ENCODE results near the gene SNTG2. TPM values are rescaled to one million over a fixed set of nuclear protein-coding genes. Genes with fewer than 3 reads are reported as not detected.
"Not testable (repeated sequence)": the region's sequence is repeated elsewhere in the genome, so short reads cannot be mapped to it uniquely, and the experiment has no call there.

The SNTG2 gene
- total and polyA plus RNA-seq, 9 donors: 0.17 to 5.7 (median 1.3) TPM; not detected in 1

DNA sequence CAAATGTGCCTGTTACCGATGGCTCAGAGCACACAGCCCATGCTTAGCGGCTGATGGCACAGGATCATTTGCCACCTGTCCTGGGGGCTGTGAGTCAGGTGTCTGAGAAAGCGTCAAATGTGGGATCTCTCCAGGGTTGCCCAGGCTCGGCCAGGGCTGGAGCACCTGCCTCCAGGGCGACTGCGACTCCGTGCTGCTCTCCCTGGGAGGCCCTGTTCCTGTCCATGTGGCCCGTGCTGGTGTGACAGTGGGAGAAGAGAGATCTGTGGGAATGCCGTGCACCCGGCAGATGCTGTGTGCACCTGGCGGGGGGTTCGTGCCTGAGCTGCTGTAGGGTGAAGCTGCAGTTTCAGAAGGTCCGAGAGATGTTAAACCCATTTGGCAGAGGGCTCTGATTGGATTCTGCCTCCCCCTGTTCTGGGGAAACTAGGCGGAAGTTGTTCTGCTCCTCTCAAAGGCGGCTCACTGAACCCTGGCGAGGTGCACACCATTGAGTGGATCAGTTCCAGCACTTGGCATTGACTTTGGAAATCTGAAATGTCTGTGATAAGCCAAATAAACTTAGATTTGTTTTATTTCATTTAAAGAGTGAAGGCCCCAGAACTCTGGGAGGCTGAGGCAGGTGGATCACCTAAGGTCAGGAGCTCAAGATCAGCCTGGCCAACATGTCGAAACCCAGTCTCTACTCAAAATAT, 428.0 kb downstream of the SNTG2 start:
- no peaks in the 10 kb centered on the region for H3K36me3 ChIP-seq
- TF ChIP-seq, protein P1, sequence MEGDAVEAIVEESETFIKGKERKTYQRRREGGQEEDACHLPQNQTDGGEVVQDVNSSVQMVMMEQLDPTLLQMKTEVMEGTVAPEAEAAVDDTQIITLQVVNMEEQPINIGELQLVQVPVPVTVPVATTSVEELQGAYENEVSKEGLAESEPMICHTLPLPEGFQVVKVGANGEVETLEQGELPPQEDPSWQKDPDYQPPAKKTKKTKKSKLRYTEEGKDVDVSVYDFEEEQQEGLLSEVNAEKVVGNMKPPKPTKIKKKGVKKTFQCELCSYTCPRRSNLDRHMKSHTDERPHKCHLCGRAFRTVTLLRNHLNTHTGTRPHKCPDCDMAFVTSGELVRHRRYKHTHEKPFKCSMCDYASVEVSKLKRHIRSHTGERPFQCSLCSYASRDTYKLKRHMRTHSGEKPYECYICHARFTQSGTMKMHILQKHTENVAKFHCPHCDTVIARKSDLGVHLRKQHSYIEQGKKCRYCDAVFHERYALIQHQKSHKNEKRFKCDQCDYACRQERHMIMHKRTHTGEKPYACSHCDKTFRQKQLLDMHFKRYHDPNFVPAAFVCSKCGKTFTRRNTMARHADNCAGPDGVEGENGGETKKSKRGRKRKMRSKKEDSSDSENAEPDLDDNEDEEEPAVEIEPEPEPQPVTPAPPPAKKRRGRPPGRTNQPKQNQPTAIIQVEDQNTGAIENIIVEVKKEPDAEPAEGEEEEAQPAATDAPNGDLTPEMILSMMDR (IDR thresholded peaks at IDR 0.05): no peak
- no peak overlapping the region for H3K27ac ChIP-seq
- intact Hi-C loops (cut with DNase I): no loop called here
- no peaks in the 10 kb centered on the region for H3K27me3 ChIP-seq
- H3K4me1 ChIP-seq (ENCODE audit: insufficient read depth): no peaks in the 10 kb centered on the region
- 86 to 90% (median 89%) methylated on average over 17 of the region's 17 CpGs for WGBS, 3 donors
- DNase-seq: no peak
- H3K4me3 ChIP-seq: no peak overlapping the region
- H3K9me3 ChIP-seq: no peaks in the 10 kb centered on the region

DNA sequence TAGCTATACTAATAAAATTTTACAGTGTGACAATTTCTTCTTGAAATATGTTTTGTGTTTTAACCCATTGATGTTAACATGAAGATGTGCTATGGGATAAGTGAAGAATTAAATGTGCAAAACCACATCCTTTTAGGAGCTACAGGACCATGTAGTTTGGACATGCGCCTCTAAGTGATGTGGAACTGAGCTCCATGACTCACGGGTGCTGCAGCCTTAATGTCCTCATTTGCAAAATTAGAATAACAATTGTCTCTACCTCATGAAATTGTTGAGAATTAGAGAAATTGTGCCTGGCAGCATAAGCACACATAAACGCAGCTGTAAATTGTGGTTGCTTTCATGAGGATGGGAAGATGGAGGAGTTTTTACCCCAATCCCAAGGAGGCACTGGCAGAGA, 431.0 kb downstream of the SNTG2 start:
- H3K27ac ChIP-seq: no peak overlapping the region
- 80 to 84% (median 83%) methylated on average over 3 of the region's 3 CpGs for WGBS, 3 donors
- H3K36me3 ChIP-seq: no peaks in the 10 kb centered on the region
- intact Hi-C loops (cut with DNase I): no loop called here
- no peak for DNase-seq
- no peaks in the 10 kb centered on the region for H3K27me3 ChIP-seq
- no peaks in the 10 kb centered on the region for H3K9me3 ChIP-seq
- no peak for TF ChIP-seq EP300 (IDR thresholded peaks at IDR 0.05)
- TF ChIP-seq POLR2A (IDR thresholded peaks at IDR 0.05): no peak
- TF ChIP-seq, protein P1 (IDR thresholded peaks at IDR 0.05): no peak
- H3K4me1 ChIP-seq (ENCODE audit: insufficient read depth): no peaks in the 10 kb centered on the region
- no peak overlapping the region for H3K4me3 ChIP-seq

DNA sequence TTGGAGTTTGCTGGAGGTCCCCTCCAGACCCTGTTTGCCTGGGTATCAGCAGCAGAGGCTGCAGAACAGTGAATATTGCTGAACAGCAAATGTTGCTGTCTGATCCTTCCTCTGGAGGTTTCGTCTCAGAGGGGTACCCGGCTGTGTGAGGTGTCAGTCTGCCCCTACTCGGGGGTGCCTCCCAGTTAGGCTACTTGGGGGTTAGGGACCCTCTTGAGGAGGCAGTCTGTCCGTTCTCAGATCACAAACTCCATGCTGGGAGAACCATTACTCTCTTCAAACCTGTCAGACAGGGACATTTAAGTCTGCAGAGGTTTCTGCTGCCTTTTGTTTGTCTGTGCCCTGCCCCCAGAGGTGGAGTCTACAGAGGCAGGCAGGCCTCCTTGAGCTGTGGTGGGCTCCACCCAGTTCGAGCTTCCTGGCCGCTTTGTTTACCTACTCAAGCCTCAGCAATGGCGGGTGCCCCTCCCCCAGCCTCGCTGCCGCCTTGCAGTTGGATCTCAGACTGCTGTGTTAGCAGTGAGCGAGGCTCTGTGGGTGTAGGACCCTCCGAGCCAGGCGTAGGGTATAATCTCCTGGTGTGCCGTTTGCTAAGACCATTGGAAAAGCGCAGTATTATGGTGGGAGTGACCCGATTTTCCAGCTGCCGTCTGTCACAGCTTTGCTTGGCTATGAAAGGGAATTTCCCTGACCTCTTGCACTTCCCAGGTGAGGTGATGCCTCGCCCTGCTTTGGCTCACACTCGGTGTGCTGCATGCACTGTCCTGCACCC, 437.5 kb downstream of the SNTG2 start:
- H3K36me3 ChIP-seq; DNase-seq; H3K4me3 ChIP-seq; intact Hi-C loops (cut with DNase I); H3K27me3 ChIP-seq; H3K9me3 ChIP-seq; H3K4me1 ChIP-seq (ENCODE audit: insufficient read depth); H3K27ac ChIP-seq: not testable (repeated sequence)
- 76 to 78% (median 77%) methylated on average over 15 to 18 of the region's 18 CpGs for WGBS, 3 donors

DNA sequence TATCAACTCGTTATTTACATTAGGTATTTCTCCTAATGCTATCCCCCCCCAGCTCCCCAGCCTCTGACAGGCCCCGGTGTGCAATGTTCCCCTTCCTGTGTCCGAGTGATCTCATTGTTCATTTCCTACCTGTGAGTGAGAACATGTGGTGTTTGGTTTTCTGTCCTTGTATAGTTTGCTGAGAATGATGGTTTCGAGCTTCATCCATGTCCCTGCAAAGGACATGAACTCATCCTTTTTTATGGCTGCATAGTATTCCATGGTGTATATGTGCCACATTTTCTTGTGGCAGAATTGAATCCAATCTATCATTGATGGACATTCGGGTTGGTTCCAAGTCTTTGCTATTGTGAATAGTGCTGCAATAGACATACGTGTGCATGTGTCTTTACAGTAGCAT, 439.5 kb downstream of the SNTG2 start:
- intact Hi-C loops (cut with DNase I); H3K36me3 ChIP-seq; H3K9me3 ChIP-seq; H3K27me3 ChIP-seq; H3K27ac ChIP-seq; DNase-seq; H3K4me3 ChIP-seq; H3K4me1 ChIP-seq (ENCODE audit: insufficient read depth): not testable (repeated sequence)
- 81 to 89% (median 89%) methylated on average over 6 of the region's 6 CpGs for WGBS, 3 donors

DNA sequence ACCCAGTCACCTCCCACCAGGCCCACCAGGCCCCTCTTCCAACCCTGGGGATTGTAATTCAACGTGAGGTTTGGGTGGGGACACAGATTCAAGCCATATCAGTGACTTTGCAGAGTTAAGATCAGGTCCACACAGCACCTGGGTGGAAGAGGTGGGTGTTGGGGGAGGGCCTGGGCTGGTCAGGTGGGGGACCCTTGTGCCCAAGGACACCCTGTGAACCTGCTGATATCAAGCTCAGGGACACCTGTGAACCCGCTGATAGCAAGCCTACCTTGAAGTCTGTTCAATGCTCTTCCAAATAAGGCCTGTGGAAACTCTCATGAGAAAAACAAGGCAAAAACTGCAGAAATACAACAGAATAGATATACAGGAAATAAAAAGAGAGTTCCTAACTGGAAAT, 442.7 kb downstream of the SNTG2 start:
- H3K4me1 ChIP-seq (ENCODE audit: insufficient read depth): no peaks in the 10 kb centered on the region
- H3K27me3 ChIP-seq: no peaks in the 10 kb centered on the region
- no peak overlapping the region for H3K4me3 ChIP-seq
- H3K36me3 ChIP-seq: no peaks in the 10 kb centered on the region
- DNase-seq: no peak
- intact Hi-C loops (cut with DNase I): no loop called here
- WGBS, 3 donors: 79 to 84% (median 82%) methylated on average over 2 of the region's 2 CpGs
- H3K9me3 ChIP-seq: no peaks in the 10 kb centered on the region
- TF ChIP-seq EP300 (IDR thresholded peaks at IDR 0.05): no peak
- TF ChIP-seq POLR2A (IDR thresholded peaks at IDR 0.05): no peak
- TF ChIP-seq, protein P1 (IDR thresholded peaks at IDR 0.05): no peak
- H3K27ac ChIP-seq: no peak overlapping the region
